D721Med (cell line): Measurements from ENCODE around the gene MTMR4.

Experiments used
- DNase-seq: peaks from one replicate; pipeline ENCODE4 v3.0.0; 2011; ENCODE audit warnings: low spot score; ENCODE audit not compliant: insufficient read length
- FAIRE-seq: peaks from 2 replicates; lab custom pipeline; 2011; peaks lifted over from hg19 to GRCh38; lab: Jason Lieb, UNC
- TF ChIP-seq, protein P1 (sequence below): IDR thresholded peaks from 2 replicates; pipeline ENCODE4 v1.5.1; 2012; ENCODE audit warnings: mild to moderate bottlenecking, control low read depth; ENCODE audit not compliant: insufficient read depth; ENCODE audit errors: missing control alignments

The MTMR4 gene

DNA sequence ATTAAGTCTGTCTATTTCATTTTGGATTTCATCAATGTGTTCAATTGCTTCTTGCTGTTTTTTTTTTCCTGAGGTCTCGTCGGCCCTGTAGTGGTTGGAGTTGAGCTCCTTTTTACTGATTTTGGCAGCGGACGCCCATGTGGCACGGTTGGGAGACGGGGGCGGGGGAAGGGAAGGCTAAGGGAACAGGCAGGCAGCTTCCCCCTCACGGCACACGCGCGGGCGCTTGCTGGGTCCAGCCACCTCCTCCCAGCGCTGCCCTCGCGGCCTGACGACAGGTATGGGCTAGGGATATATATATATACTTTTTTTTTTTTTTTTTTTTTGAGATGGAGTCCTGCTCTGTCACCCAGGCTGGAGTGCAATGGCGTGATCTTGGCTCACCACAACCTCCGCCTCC is 37.6 kb downstream of the MTMR4 start:
- FAIRE-seq (no peak), DNase-seq (no peak)
- TF ChIP-seq, protein P1, sequence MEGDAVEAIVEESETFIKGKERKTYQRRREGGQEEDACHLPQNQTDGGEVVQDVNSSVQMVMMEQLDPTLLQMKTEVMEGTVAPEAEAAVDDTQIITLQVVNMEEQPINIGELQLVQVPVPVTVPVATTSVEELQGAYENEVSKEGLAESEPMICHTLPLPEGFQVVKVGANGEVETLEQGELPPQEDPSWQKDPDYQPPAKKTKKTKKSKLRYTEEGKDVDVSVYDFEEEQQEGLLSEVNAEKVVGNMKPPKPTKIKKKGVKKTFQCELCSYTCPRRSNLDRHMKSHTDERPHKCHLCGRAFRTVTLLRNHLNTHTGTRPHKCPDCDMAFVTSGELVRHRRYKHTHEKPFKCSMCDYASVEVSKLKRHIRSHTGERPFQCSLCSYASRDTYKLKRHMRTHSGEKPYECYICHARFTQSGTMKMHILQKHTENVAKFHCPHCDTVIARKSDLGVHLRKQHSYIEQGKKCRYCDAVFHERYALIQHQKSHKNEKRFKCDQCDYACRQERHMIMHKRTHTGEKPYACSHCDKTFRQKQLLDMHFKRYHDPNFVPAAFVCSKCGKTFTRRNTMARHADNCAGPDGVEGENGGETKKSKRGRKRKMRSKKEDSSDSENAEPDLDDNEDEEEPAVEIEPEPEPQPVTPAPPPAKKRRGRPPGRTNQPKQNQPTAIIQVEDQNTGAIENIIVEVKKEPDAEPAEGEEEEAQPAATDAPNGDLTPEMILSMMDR, result no peak

GRCh38 chr17:58475985-58476384 is 38.5 kb downstream of the MTMR4 start:
- DNase-seq (no peak), FAIRE-seq (no peak)
- TF ChIP-seq, protein P1, result no peak

DNA sequence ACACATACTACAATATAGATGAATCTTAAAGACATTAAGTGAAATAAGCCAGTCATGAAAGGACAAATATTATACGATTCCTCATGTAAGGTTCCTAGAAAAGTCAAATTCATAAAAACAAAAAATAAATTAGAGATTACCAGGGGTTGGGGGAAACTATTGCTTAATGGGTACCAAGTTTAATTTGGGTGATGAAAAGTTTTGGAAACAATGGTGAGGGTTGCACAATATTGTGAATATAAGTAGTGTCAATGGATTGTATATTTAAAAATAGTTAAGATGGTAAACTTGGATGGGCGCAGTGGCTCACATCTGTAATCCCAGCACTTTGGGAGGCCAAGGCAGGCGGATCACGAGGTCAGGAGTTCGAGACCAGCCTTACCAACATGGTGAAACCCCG is 44.1 kb downstream of the MTMR4 start:
- DNase-seq (no peak), FAIRE-seq (no peak)
- TF ChIP-seq, protein P1, result no peak

GRCh38 chr17:58468944-58469343 is 45.5 kb downstream of the MTMR4 start:
- TF ChIP-seq, protein P1, result no peak
- DNase-seq (no peak), FAIRE-seq (no peak)

DNA sequence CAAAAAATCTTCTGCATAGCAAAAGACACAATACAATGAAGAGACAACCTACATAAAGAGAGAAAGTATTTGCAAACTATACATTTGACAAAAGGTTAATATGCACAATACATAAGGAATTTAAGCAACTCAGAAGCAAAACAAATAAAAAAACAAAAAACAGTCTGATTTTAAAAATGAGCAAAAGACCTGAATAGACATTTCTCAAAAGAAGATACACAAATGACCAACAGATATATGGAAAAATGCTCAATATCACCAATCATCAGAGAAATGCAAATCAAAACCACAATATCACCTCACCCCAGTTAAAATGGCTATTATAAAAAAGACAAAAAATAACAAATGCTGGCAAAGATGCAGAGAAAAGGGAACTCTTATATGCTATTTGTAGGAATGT is 58.9 kb downstream of the MTMR4 start:
- no peak for FAIRE-seq
- DNase-seq, result no peak
- TF ChIP-seq, protein P1, result no peak

DNA sequence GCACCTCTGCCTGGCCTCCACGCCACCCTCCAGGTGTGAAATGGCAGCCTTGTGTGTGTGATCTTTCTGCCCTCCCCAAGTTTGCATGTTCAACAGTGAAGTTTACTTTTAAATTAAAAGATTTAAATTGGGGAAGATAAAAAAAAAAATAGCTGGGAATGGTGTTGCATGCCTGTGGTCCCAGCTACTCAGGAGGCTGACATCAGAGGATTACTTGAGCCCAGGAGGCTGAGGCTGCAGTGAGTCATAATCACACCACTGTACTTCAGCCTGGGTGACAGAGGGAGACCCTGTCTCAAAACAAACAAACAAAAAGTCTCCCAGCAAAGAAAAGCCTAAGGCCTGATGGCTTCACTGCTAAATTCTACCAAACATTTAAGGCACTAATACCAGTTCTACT is 61.7 kb downstream of the MTMR4 start:
- DNase-seq, result no peak
- no peak for FAIRE-seq
- TF ChIP-seq, protein P1, result no peak

- peak; percentile 26 for DNase-seq
- no peak for FAIRE-seq
- TF ChIP-seq, protein P1, result peak; percentile 97
Observed at GRCh38 chr17:58447039-58447975, 67.1 kb downstream of the MTMR4 start.
